ENCODE results near the gene EARS2. TPM values are rescaled to one million over a fixed set of nuclear protein-coding genes. Genes with fewer than 3 reads are reported as not detected.
"Not testable (repeated sequence)": the region's sequence is repeated elsewhere in the genome, so short reads cannot be mapped to it uniquely, and the experiment has no call there.

Gene EARS2
- total RNA-seq, 1 experiment from 2014 or later = 32.4 TPM

DNA sequence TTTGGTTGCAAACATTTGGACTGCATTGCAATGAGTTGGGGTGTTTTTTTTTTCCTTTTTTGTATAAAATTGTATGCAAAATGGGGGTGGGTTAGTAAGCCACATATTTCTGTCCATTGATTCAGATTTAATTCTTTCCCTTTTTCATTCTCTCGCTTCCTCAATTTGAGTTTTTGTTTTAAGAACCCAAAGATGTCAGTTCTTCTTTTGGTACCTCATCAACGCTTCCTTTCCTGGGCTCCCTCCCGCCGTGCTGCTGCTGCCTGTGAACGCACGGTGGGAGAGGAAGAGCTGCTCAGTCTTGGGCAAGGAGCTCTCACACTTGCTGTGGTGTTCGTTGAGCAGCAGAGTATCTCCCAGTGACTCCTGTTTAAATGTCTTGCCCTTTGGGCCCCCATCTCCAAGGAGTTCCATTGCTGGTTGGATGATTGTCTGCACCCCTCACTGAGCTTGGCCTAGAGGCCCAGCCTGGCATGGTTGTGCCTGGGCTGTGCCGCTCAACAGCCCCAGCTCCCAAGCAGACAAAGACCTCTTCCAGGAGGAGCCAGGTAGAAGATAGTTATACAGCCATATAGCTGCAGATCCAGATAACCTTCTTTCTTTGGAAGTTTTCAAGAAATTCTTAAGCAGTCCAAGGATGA lies 14.0 kb upstream of the EARS2 start:
- no peak for DNase-seq (ENCODE audit: extremely low read depth, low read depth)

DNA sequence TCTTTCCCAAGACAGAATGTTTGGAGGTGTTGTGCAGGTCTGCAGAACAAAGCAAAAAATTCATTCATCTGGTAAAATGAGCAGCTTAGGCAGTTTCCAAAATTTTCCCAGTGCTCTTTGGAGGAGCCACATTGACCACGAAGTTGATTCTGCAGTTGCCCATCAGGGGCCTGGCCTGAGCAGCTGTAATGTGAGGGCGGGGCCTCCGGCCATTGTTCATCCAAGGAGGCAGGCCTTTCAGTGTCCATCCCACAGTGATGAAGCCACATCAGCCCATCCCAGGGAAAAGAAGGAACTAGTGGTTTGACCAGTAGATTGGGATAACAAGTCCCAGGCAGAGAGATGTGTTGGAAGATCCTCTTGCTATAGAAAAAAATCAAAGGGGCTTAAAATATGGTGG lies 10.5 kb upstream of the EARS2 start:
- DNase-seq (ENCODE audit: extremely low read depth, low read depth) = no peak

DNA sequence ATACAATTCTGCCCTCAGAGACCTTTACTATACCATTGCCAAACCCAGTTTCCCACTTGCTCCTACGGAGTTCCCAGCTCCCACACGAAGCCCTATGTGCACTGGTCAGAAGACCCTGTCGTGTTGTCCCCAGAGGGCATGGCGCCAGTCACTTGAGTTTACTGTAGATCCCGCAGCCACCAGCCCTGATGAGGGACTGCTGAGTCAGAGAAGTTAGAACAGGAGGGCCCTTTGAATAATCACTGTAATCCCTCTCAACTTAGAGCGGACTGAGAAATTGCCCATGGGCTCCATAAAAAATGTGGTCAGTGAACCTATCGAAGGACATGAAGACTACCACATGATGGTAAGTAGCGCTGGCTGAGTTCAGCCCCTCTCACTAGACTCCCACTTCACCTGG lies 9.6 kb upstream of the EARS2 start:
- no peak for DNase-seq (ENCODE audit: extremely low read depth, low read depth)

DNA sequence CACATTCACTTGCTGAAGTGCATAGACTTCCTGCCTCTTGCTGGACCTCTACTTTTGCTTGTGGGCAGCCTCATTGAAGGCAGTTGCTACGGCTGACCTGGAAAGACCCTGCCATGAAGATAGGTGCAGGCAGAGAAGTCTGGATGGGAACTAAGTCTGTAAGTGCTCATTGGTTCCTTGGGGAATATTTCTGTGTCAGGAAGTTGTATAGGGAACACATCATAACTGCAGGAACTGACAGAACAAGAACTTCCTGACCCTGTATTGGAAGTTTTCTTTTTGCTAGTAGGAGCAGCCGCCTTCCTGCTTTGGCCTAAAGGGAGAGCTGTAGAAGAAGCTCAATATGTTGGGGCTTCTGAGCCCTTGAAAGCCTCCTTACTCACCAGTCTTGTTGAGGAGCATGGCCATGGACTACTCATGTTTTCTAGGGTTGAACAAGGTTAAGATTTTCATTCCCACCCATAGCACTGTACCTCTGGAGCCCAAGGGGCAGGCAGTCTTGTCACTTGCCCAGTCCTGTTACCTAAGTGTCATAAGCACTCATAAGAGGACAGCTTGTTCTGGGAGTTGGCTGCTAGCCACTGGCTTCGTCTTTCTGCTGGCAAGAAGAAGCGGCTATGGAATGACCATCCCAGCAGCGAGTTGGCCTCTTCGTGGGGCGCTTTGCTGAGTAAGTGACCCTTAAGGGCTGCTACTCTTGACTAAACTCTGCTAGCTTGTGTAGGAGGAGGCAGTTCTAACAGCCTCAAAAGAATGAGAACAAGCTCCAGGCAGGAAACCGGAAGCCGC lies 7.6 kb upstream of the EARS2 start:
- DNase-seq (ENCODE audit: extremely low read depth, low read depth) = no peak

DNA sequence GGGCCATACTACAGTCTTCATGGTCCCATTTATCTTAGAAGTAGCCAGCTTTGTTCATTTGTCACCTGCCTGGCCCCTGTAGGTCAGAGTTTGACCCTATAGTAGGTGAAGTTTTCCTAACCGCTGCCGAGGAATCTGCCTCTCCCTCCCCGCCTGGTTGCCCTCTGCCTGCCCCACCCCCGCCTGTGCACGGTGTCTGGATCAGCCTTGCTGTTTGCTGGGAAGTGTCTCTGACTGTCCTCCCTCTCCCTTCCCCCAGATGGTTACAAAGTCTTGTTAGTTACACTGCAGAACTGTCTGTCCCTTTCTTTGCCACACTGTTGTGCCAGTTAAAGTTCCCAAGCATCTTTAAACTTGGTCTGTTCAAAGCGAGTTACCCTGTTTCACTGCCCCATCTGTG lies 6.0 kb upstream of the EARS2 start:
- DNase-seq (ENCODE audit: extremely low read depth, low read depth) = no peak

DNA sequence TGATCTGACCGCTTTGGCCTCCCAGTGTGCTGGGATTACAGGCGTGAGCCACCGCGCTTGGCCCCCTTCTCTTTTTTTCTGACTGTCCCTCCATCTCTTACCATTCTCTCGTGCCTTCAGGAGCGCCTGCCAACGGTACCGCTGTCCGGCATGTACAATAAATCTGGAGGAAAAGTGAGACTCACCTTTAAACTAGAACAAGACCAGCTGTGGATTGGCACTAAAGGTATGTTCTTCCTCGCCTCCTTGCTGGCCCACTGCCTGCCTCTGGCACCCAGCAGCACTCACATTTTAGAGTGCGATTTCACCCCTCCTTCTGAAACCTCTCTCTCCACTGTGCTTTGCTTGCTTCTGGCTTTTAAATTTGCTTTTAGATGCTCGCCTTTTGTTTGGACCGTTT lies 5.4 kb upstream of the EARS2 start:
- no peak for DNase-seq (ENCODE audit: extremely low read depth, low read depth)

DNA sequence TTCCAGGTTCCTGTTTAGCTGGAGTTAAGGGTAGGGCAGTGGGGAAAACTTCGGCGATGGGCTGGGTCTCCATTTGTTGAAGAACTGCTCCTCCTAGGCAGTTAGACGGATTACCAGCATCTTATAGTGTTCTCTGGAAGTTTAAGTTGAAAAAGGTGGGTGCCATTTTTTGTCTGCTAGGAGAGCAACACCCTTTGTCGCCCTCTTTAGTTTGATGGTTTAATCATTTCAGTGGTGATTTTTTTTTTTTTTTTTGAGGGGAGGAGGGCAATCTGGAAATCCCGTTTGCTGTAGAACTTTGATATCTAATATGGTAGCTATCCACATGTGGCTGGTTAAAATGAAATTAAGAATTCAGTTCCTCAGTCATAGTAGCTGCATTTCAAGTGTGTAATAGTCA lies 4.4 kb upstream of the EARS2 start:
- no peak for DNase-seq (ENCODE audit: extremely low read depth, low read depth)

DNA sequence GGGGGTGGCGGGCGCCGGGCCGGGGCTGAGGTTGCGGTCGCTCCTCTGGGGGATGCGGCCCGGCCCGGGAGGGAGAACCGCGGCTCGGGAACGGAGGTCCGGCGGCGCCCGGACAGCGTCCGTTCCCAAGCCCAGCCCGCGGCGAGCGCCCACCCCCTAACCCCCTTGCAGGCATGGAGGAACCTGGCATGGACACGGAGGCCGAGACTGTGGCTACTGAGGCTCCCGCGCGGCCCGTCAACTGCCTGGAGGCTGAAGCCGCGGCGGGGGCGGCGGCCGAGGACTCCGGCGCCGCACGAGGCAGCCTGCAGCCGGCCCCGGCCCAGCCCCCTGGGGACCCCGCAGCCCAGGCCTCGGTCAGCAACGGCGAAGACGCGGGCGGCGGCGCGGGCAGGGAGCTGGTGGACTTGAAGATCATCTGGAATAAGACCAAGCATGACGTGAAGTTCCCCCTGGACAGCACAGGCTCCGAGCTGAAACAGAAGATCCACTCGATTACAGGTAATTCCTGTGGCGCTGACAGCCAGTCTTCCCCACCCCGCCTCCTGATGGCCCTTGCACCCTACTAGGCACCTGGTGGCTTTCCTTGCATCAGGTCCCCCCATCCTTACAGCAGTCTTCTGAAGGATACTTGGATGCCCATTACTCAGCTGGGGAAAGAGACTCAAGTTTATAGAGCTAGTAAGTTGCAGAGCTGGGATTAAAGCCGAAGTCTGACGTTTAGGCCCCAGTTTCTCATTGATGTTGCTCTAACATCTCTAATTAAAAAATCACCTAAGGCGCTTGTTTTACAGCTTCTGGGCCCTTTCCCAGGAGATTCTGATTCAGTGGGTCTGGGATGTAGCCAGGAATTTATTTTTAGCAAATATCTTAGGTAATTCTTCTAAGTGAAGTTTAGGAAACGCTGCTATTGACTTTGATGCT lies 891 bp upstream of the EARS2 start:
- no peak for DNase-seq (ENCODE audit: extremely low read depth, low read depth)

DNA sequence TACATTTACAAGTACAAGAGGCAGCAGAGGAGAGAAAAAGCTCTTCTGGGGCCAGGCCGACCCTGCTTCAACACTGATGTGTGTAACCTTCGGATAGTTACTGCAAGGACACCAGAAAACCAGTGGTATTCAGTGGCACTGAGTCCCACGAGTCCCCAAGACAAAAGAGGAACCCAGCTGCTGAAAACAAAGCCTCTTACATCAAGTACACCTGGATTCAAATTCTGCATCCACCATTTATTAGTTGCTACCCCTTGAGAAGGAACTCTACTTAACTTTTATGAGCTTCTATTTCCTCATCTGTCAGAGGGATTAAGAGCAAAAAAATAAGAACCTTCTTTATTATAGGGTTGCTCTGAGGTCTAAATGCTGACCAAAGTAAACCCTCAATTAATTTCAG lies 2.6 kb downstream of the EARS2 start:
- no peak for DNase-seq (ENCODE audit: extremely low read depth, low read depth)

DNA sequence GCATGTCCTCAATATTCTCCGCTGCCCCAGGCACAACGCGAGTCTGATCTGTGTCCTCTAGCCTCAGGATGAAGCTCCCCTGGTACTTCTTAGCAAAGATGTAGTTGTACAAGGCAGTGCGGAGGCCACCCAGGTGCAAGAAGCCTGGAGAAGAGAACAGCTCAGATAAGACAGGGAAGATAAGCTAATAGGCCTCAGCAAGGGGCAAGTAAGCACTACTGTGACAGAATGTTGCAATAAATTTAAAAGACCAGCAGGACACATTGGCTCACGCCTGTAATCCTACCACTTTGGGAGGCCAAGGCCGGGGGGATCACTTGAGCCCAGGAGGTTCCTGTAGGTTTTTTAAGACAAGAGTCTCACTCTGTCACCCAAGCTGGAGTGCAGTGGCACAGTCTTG lies 5.0 kb downstream of the EARS2 start:
- DNase-seq (ENCODE audit: extremely low read depth, low read depth) = no peak

DNA sequence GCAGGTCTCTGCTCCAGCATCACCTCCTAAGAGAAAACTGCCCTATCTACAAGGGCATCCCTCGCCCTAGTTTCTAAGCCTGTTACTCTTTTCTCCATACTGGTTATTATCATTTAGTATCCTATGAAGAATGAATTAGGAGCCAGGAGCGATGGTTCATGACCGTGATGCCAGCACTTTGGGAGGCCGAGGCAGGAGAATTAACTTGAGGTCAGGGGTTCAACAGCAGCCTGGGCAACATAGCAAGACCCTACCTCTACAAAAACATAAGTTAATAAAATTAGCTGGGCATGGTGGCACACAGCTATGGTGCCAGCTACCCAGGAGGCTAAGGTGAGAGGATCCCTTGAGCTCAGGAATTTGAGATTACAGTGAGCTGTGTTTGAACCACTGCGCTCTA lies 7.2 kb downstream of the EARS2 start:
- DNase-seq (ENCODE audit: extremely low read depth, low read depth) = no peak

DNA sequence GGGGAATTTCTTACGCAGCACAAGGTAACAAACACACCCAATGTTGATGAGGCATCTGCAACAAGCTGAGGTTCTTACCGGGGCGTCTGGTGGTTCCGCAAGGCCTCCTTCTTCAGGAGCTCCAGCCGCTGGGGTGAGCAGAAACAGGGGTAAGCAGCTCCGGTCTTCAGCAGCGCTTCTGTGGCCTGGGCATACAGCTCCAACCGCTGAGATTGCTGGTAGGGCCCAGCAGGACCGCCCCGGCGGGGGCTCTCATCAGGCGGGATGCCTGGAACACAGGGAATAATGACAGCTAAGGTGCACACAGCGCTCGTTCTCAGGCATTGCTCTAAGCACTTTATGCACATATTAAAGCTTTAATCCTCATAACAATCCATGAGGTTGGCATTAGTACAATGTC lies 12.7 kb downstream of the EARS2 start:
- no peak for DNase-seq (ENCODE audit: extremely low read depth, low read depth)

DNA sequence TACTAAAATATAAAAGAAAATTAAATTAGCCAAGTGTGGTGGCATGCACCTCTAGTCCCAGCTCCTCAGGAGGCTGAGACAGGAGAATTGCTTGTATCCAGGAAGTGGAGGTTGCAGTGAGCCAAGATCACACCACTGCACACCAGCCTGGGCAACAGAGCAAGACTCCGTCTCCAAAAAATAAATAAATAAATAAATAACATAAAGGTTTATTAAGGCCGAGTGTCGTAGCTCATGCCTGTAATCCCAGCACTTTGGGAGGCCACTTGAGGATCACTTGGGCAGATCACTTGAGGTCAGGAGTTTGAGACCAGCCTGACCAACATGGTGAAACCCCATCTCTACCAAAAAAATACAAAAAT lies 16.4 kb downstream of the EARS2 start:
- not testable (repeated sequence) for DNase-seq (ENCODE audit: extremely low read depth, low read depth)

DNA sequence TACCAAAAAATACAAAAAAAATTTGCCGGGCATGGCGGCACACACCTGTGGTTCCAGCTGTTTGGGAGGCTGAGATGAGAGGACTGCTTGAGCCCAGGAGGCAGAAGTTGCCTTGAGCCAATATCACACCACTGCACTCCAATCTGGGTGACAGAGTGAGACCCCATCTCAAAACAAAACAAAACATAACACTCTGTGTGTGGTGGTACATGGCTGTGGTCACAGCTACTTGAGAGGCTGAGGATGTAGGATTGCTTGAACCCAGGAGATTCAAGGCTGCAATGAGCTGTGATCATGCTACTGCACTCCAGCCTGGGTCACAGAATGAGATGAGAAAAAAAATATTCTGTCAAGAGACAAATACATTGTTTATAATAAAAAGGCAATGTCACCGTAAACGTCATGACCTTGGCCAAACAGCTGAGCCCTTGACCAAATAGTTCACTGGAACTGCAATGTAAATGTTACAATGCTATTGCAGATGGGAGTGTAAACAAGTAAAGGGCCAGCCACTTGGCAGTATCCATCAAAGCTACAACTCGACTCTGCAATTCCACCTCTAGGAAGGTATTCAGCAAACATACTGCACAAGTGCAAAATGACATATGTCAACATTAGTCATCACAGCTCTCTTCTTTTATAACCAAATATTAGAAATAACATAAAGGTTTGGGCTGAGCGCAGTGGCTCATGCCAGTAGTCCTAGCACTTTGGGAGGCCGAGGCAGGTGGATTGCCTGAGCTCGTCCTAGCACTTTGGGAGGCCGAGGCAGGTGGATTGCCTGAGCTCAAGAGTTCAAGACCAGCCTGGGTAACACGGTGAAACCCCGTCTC lies 16.9 kb downstream of the EARS2 start:
- no peak for DNase-seq (ENCODE audit: extremely low read depth, low read depth)

DNA sequence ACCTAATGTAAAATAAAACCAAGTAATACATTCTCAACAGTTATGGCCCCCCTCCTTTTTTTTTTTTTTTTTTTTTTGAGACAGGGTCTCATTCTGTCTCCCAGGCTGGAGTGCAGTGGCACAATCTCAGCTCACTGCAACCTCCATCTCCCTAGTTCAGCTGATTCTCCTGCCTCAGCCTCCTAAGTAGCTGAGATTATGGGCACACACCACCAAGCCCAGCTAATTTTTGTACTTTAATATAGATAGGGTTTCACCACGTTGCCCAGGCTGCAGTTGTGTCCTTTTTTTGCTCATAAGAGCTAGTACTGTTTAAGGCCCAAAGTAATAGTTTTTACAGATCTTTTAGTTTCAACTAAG lies 18.3 kb downstream of the EARS2 start:
- no peak for DNase-seq (ENCODE audit: extremely low read depth, low read depth)

DNA sequence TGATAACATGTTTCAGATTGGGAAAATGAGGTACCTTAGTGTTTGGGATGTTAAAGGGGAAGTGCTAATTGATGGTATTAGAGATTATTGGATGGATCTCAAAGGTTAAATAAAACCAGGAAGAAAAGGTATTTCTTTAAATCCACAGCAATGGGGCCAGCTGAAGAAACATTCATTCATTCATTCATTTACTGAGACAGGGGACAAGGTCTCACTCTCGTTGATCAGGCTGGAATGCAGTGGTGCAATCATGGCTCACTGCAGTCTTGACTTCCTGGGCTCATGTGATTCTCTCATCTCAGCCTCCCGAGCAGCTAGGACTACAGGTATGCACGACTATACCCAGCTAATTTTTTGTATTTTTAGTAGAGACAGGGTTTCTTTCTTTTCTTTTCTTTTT lies 19.8 kb downstream of the EARS2 start:
- no peak for DNase-seq (ENCODE audit: extremely low read depth, low read depth)

DNA sequence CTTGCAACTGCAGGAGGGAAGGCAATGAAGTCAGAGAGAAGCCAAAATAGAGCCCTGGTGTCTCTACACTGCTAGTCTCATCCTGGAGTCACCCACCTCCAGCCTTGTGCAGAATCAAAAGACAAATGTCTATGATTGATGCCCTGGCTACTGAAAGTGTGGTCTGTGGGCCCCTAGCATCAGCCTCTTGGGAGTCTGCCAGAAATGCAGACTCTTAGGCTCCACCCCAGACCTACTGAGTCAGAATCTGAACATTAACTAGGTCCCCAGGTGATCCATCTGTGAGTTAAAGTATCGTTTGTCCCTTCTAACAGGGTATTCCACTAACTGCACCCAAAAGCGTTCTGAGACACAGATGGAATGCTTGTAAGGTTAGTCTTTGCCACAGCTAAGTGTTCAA lies 21.2 kb downstream of the EARS2 start:
- no peak for DNase-seq (ENCODE audit: extremely low read depth, low read depth)

DNA sequence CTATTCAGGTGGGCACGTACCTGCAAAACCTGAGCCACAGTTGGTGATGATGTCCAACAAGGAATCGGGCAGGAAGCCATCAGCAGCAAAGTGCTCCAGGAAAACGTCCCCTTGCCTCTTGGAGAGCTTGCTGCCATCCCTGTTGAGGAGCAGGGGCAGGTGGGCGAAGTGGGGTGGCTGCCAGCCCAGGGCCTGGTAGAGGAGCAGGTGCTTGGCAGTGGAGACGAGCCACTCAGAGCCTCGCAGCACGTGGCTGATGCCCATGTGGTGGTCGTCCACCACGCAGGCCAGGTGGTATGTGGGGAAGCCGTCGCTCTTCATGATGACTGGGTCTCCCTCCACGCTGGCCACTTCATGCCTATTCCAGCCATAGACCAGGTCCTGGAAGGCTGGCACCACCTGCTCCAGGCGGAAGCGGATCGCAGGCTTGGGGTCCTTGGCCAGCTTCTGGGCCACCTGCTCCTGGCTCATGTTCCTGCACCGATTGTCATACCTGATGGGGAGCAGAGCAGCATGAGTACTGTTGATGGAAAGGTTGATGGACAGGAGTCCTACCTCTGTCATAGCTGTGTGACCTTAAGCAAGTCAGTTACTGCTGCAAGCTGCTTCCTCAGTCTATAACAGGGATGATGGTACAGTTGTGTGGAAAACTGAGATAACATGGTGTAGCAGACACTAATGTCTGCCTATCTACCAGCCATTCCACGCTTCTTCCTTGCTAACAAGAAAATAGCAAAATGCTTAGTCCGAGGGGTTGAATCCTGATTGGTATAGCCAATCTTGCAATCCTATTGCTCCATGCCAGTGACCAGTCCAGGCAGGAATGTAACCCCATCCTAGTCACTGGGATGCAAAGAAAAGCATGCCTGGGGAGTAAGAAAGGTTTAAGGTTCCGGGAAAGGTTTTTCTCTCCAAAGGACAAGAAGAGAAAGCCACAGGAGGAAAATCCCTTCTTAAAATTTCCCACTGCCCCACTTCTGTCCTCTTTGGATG lies 22.0 kb downstream of the EARS2 start:
- DNase-seq (ENCODE audit: extremely low read depth, low read depth) = no peak

DNA sequence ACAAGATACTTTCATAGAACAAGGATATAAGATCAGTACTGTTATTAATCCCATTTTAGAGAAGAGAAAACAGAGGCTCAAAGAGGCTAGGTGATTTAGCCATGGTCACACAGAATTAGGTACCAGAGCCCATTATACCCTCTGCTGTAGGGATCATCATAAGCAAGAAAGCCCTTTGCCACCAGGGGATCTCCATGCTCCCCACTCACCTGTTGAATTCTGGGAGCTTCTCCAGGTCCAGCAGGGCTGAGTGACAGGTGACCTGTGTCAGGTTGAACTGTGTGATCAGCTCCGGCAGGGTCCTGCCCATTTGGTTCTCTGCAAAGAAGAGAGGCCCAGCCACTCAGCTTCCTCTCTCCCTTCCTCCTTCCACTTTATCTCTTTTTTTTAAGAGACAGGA lies 24.7 kb downstream of the EARS2 start:
- no peak for DNase-seq (ENCODE audit: extremely low read depth, low read depth)

DNA sequence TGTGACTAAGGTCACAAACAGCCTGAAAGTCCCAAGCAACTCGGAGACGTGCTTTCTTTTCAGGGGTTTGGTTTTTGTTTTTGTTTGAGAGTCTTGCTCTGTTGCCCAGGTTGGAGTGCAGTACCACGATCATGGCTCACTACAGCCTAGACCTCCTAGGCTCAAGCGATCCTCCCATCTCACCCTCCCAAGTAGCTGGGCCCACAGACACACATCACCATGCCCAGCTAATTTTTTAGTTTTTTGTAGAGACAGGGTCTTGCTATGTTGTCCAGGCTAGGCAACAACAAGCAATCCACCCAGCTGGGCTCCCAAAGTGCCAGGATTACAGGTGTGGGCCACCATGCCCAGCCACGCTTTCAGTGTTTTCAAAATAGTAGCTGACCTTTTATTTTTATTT lies 27.1 kb downstream of the EARS2 start:
- DNase-seq (ENCODE audit: extremely low read depth, low read depth) = no peak

Data from NCI-H460 (cell line).